HL-60 (cell line): ENCODE measurements around the gene TMEM45A.

ENCODE experiments used
- CTCF ChIP-seq: IDR thresholded peaks from one replicate; pipeline ENCODE4 v1.5.1; 2011; ENCODE audit warnings: low read length, control low read depth, inconsistent platforms; ENCODE audit not compliant: insufficient read depth
- GABPA ChIP-seq: IDR thresholded peaks from 2 replicates; pipeline ENCODE4 v1.6.1; 2012; ENCODE audit warnings: low read depth
- POLR2AphosphoS5 ChIP-seq: IDR thresholded peaks from 2 replicates; pipeline ENCODE4 v1.6.1; 2012; ENCODE audit warnings: low read depth
- REST ChIP-seq: IDR thresholded peaks from 2 replicates; pipeline ENCODE4 v1.6.1; 2012; ENCODE audit warnings: low read depth; ENCODE audit not compliant: insufficient replicate concordance

- TF ChIP-seq CTCF (no peak), GABPA (no peak), REST (no peak), POLR2AphosphoS5 (no peak)
Observed at GRCh38 chr3:100503448-100503847, 11.0 kb downstream of the TMEM45A start.
